GM12891 (cell line): ENCODE measurements around the gene KPNB1.

Source experiments
- POLR2A ChIP-seq: IDR thresholded peaks from 2 replicates; pipeline ENCODE4 v1.6.1; 2011; ENCODE audit warnings: low read depth, low read length, control low read depth
- POLR2AphosphoS5 ChIP-seq: IDR thresholded peaks from 2 replicates; pipeline ENCODE4 v1.6.1; 2011; ENCODE audit warnings: low read depth, low read length, control low read depth
- SPI1 ChIP-seq: IDR thresholded peaks from 2 replicates; pipeline ENCODE4 v1.6.1; 2011; ENCODE audit warnings: low read depth, low read length, control low read depth
- TAF1 ChIP-seq: IDR thresholded peaks from 2 replicates; pipeline ENCODE4 v1.6.1; 2011; ENCODE audit warnings: low read depth, low read length, control low read depth

DNA sequence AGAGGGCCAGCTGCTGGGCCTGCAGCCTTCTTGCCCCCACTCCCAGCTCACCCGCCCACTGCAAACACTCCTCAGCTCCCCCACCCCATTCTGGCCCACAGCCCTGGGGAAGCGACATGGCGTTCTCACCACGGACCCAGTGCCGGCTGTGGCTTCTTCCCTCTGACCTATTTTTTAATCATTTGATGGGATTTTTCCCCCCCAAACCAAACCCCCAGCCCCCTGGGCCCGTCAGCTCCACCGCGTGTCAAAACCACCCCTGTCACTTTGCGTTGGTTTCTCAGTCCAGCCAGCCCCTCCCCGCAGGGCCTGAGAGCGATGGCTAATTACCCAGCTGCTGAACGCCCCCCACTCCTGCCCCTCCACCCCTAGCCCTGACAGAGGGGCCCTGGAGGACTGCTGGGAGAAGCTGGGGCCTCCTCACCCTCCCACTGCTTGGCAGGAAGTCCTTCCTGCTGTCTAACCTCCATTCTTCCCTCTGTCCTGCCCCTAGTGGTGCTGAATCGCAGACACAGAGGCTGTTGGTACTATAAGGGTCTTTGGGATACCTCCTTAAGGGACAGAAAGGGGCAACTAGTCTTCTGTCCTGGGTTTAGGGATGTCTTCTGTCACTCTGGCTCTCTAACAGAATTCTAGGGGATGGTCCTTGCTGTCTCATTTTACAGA lies 75.9 kb downstream of the KPNB1 start:
- TF ChIP-seq POLR2A (no peak), POLR2AphosphoS5 (no peak), SPI1 (no peak), TAF1 (no peak)
